ENCODE results near the gene VWC2L. TPM values are rescaled to one million over a fixed set of nuclear protein-coding genes. Genes with fewer than 3 reads are reported as not detected.

VWC2L gene
- total and polyA plus RNA-seq, 10 of the 15 experiments (the other 5 are each of a cell fraction or from before 2014, with no cell fraction given), result not detected

DNA sequence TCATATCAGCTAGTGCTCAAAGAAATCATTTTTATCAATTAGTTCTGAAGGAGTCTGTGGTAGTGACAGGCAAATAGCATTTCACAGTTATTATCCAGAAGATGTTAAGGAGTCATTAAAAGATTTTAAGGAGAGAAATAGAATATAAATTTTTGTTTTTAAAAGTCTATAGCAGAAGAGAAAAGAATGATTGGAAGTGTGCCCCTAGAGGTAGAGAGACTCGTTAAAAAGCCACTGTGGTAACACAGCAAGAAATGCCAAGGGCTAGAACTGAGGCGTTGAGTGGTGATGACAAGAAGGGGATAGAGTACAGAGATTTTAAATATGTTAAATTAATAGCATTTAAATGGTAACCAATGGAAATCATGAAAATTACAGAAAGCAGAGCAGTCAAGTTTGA, 78.3 kb downstream of the VWC2L start:
- H4K20me1 ChIP-seq (ENCODE audit: control insufficient read depth, insufficient read depth), result no peaks in the 10 kb centered on the region
- 0 out of 3 replicates have a peak, but pooled peaks have one; percentile 31 for ATAC-seq
- WGBS (ENCODE audit: insufficient coverage, insufficient replicate concordance, low lambda C conversion rate, missing lambda C conversion rate), result 37% methylated on average over 2 of the region's 2 CpGs
- POLR2A ChIA-PET, result no interaction called here
- intact Hi-C loops (cut with micrococcal nuclease; ENCODE audit: unreplicated experiment), result no loop called here
- TF ChIP-seq POLR2A (IDR thresholded peaks at IDR 0.05; ENCODE audit: low read depth, low read length) (no peak), HDAC6 (IDR thresholded peaks at IDR 0.05; ENCODE audit: unreplicated experiment) (no peak), BRCA1 (IDR thresholded peaks at IDR 0.05; ENCODE audit: low read depth, low read length) (no peak), POLR2AphosphoS5 (IDR thresholded peaks at IDR 0.05; ENCODE audit: low read length) (no peak), CHD1 (IDR thresholded peaks at IDR 0.05; ENCODE audit: low read depth, low read length) (no peak), BMI1 (IDR thresholded peaks at IDR 0.05; ENCODE audit: borderline replicate concordance) (no peak), ETV6 (conservative IDR thresholded peaks at IDR 0.05 in 1 of 2, IDR thresholded peaks at IDR 0.05 in 1 of 2; ENCODE audit: borderline replicate concordance in 1 of 2, low read depth in 1 of 2) (no peak), JUND (IDR thresholded peaks at IDR 0.05; ENCODE audit: low read depth, low read length) (no peak), POLR2AphosphoS2 (IDR thresholded peaks at IDR 0.05; ENCODE audit: low read depth, low read length) (no peak), MXI1 (IDR thresholded peaks at IDR 0.05; ENCODE audit: low read depth, low read length) (no peak), WRNIP1 (IDR thresholded peaks at IDR 0.05; ENCODE audit: borderline replicate concordance, low read depth, low read length) (no peak), STAT1 (conservative IDR thresholded peaks at IDR 0.05) (no peak), ZNF207 (IDR thresholded peaks at IDR 0.05; ENCODE audit: borderline replicate concordance) (no peak), FOXK2 (IDR thresholded peaks at IDR 0.05) (no peak), CEBPB (IDR thresholded peaks at IDR 0.05; ENCODE audit: borderline replicate concordance in 1 of 2, low read depth in 2 of 2, low read length in 2 of 2) (no peak)
- TF ChIP-seq, protein P1, sequence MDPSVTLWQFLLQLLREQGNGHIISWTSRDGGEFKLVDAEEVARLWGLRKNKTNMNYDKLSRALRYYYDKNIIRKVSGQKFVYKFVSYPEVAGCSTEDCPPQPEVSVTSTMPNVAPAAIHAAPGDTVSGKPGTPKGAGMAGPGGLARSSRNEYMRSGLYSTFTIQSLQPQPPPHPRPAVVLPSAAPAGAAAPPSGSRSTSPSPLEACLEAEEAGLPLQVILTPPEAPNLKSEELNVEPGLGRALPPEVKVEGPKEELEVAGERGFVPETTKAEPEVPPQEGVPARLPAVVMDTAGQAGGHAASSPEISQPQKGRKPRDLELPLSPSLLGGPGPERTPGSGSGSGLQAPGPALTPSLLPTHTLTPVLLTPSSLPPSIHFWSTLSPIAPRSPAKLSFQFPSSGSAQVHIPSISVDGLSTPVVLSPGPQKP (IDR thresholded peaks at IDR 0.05; ENCODE audit: low read depth, low read length), result no peak
- TF ChIP-seq, protein P2, sequence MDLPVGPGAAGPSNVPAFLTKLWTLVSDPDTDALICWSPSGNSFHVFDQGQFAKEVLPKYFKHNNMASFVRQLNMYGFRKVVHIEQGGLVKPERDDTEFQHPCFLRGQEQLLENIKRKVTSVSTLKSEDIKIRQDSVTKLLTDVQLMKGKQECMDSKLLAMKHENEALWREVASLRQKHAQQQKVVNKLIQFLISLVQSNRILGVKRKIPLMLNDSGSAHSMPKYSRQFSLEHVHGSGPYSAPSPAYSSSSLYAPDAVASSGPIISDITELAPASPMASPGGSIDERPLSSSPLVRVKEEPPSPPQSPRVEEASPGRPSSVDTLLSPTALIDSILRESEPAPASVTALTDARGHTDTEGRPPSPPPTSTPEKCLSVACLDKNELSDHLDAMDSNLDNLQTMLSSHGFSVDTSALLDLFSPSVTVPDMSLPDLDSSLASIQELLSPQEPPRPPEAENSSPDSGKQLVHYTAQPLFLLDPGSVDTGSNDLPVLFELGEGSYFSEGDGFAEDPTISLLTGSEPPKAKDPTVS (IDR thresholded peaks at IDR 0.05; ENCODE audit: low read depth, low read length), result no peak
- SMC1A ChIA-PET (ENCODE audit: uncharacterized antibody, unreplicated experiment), result no interaction called here
- RAD21 ChIA-PET (ENCODE audit: unreplicated experiment), result no interaction called here
- no peaks in the 10 kb centered on the region for H3K27me3 ChIP-seq (replicated peaks in 1 of 2; ENCODE audit: control insufficient read depth in 2 of 2, insufficient read depth in 2 of 2, low read length in 1 of 2)
- in situ Hi-C loops (cut with MboI), result no loop called here
- H3K4me3 ChIP-seq, result no peak overlapping the region
- BruUV-seq (replicated peaks), result no TSS peak
- H3K4me1 ChIP-seq (ENCODE audit: control insufficient read depth, insufficient read depth, low read length), result no peaks in the 10 kb centered on the region
- H3K4me2 ChIP-seq (ENCODE audit: control insufficient read depth, insufficient read depth), result no peak overlapping the region
- DNase-seq (ENCODE audit: low read depth, low spot score), result no peak
- H3K27ac ChIP-seq (ENCODE audit: control insufficient read depth, insufficient read depth), result no peak overlapping the region
- H3K79me2 ChIP-seq (ENCODE audit: control insufficient read depth, insufficient read depth, low read length), result no peaks in the 10 kb centered on the region
- FAIRE-seq, result no peak
- H2AFZ ChIP-seq (ENCODE audit: control insufficient read depth, low read depth, low read length), result no peak overlapping the region
- no peaks in the 10 kb centered on the region for H3K36me3 ChIP-seq (ENCODE audit: control insufficient read depth in 2 of 2, insufficient read depth in 2 of 2, low read length in 1 of 2)
- H3K9me3 ChIP-seq (replicated peaks; ENCODE audit: control insufficient read depth, insufficient read depth, low read length), result no peaks in the 10 kb centered on the region
- CTCF ChIA-PET, result interaction anchor here (0.7 to 1.5 kb wide), 2 partner anchors 12 to 31 kb away, joined by 3 to 5 read pairs; no protein-coding TSS in a partner anchor
- no peak overlapping the region for H3K9ac ChIP-seq (ENCODE audit: control insufficient read depth, insufficient read depth, low read length)
